Body of pancreas (tissue), 4 donors: ENCODE measurements around the gene ETS1. TPM values are rescaled to one million over a fixed set of nuclear protein-coding genes. Genes with fewer than 3 reads are reported as not detected.

Experiments used
- ATAC-seq: fragments of 150-250 bp; one replicate; pipeline ENCODE4 v1.9.1; 2016
- DNase-seq, 4 donors: peaks; one replicate each; pipeline ENCODE4 v3.0.0-alpha.2; 2019
- H3K27ac ChIP-seq, 4 donors: fragments of 200-600 bp; sonication (generic); 1 replicate in 3 of 4; 2 replicates in 1 of 4; pipeline versions ENCODE4 v1.5.1 to v1.6.1; 2016 to 2019; ENCODE audit warnings: mild to moderate bottlenecking in 1 of 4, mixed read lengths in 1 of 4, moderate library complexity in 1 of 4
- H3K27me3 ChIP-seq, 2 donors: fragments of 200-600 bp; sonication (generic); one replicate each; pipeline ENCODE4 v1.6.0; 2016; ENCODE audit warnings: mild to moderate bottlenecking in 1 of 2
- H3K36me3 ChIP-seq, 2 donors: fragments of 200-600 bp; sonication (generic); replicated peaks in 1 of 2; 2 replicates each; pipeline ENCODE4 v1.5.1; 2016; ENCODE audit warnings: low read depth in 2 of 2; ENCODE audit not compliant: insufficient read depth in 1 of 2
- H3K4me1 ChIP-seq: fragments of 200-600 bp; sonication (generic); one replicate; pipeline ENCODE4 v1.6.0; 2016
- H3K4me3 ChIP-seq, 2 donors: fragments of 200-600 bp; sonication (generic); 1 replicate in 1 of 2; 2 replicates in 1 of 2; pipeline ENCODE4 v1.5.1; 2016 to 2019
- H3K9me3 ChIP-seq, 3 donors: fragments of 200-600 bp; sonication (generic); 1 replicate in 2 of 3; 2 replicates in 1 of 3; pipeline ENCODE4 v1.5.1; 2016
- CTCF ChIP-seq, 7 experiments: fragments of 450-650 bp in 4 of 7; fragments of 200-600 bp in 3 of 7; sonication (generic) in 3 of 7; IDR thresholded peaks; one replicate each; pipeline ENCODE4 v1.5.1; 2016 to 2019; ENCODE audit warnings: antibody characterized with exemption in 7 of 7
- POLR2A ChIP-seq, 3 donors: fragments of 450-650 bp; IDR thresholded peaks; one replicate each; pipeline ENCODE4 v1.6.1; 2016; ENCODE audit warnings: antibody characterized with exemption in 3 of 3, mild to moderate bottlenecking in 2 of 3
- WGBS, 2 donors: methylation state at CpG; one replicate each; pipeline ENCODE4 v1.1.5; 2017; 5-methylcytosine and 5-hydroxymethylcytosine counted together
- intact Hi-C: fragments of 100-400 bp; cut with DNase I; formaldehyde crosslinking; loops from one replicate; pipeline ENCODE4 v1.15.1; 2023
- total RNA-seq, 2 donors: library from RNA; depleted of rRNA; stranded (reverse); fragments of >200 nt; gene quantifications; one replicate each; pipeline ENCODE4 v1.1.0, GENCODE V29; 2016

ETS1 gene
- total RNA-seq, 2 donors from 2014 or later: 20.0 to 22.7 TPM

- Histone ChIP-seq H3K27me3 (no peaks in the 10 kb centered on the region), H3K4me3 (no peak overlapping the region), H3K27ac (no peak overlapping the region), H3K4me1 (peaks cover under 1% of the 10 kb centered on the region), H3K36me3 (no peaks in the 10 kb centered on the region), H3K9me3 (no peaks in the 10 kb centered on the region)
- no peak for DNase-seq
- 58 to 59% methylated on average over 7 of the region's 7 CpGs for WGBS, 2 donors
- no peak for ATAC-seq
- intact Hi-C loops: no loop called here
- no peak for TF ChIP-seq CTCF (IDR thresholded peaks at IDR 0.05)
- TF ChIP-seq POLR2A (IDR thresholded peaks at IDR 0.05): no peak
Measured at GRCh38 chr11:128592454-128592853, 5.1 kb upstream of the ETS1 start.

GRCh38 chr11:128590587-128590986 lies 3.2 kb upstream of the ETS1 start:
- Histone ChIP-seq H3K4me3 (no peak overlapping the region), H3K4me1 (peaks cover 5% of the 10 kb centered on the region), H3K9me3 (no peaks in the 10 kb centered on the region), H3K27me3 (no peaks in the 10 kb centered on the region), H3K36me3 (no peaks in the 10 kb centered on the region), H3K27ac (no peak overlapping the region)
- no peak for DNase-seq
- intact Hi-C loops: no loop called here
- TF ChIP-seq CTCF (IDR thresholded peaks at IDR 0.05) (no peak), POLR2A (IDR thresholded peaks at IDR 0.05) (no peak)
- no peak for ATAC-seq
- WGBS, 2 donors: 51 to 54% methylated on average over 4 of the region's 4 CpGs

- Histone ChIP-seq H3K36me3 (no peaks in the 10 kb centered on the region), H3K27ac (no peak overlapping the region), H3K4me1 (peaks cover 5% of the 10 kb centered on the region), H3K27me3 (no peaks in the 10 kb centered on the region), H3K4me3 (no peak overlapping the region), H3K9me3 (no peaks in the 10 kb centered on the region)
- DNase-seq (no peak), ATAC-seq (no peak)
- WGBS, 2 donors: 91 to 93% methylated on average over 1 of the region's 1 CpG
- TF ChIP-seq CTCF (IDR thresholded peaks at IDR 0.05) (no peak), POLR2A (IDR thresholded peaks at IDR 0.05) (no peak)
- intact Hi-C loops: no loop called here
Measured at GRCh38 chr11:128589998-128590397, 2.6 kb upstream of the ETS1 start.

GRCh38 chr11:128588093-128588492 lies 735 bp upstream of the ETS1 start:
- DNase-seq: no peak
- intact Hi-C loops: no loop called here
- WGBS, 2 donors: 88 to 90% methylated on average over 1 of the region's 1 CpG

More at GRCh38 chr11:128588093-128588492, 735 bp upstream of the ETS1 start:
- H3K36me3 ChIP-seq: no peaks in the 10 kb centered on the region
- ATAC-seq: no peak
- H3K27me3 ChIP-seq: no peaks in the 10 kb centered on the region
- H3K9me3 ChIP-seq: no peaks in the 10 kb centered on the region
- no peak overlapping the region for H3K27ac ChIP-seq
- TF ChIP-seq CTCF (IDR thresholded peaks at IDR 0.05): no peak
- TF ChIP-seq POLR2A (IDR thresholded peaks at IDR 0.05): no peak
- no peak overlapping the region for H3K4me3 ChIP-seq
- peaks cover 5% of the 10 kb centered on the region for H3K4me1 ChIP-seq
